ENCODE measurements around the gene NXPE3. TPM values are rescaled to one million over a fixed set of nuclear protein-coding genes. Genes with fewer than 3 reads are reported as not detected.

The NXPE3 gene
- total RNA-seq, 2 donors from 2014 or later = 22.9 to 49.8 TPM

GRCh38 chr3:101827211-101828174 is 48.5 kb downstream of the NXPE3 start:
- Histone ChIP-seq H3K27me3 (no peaks in the 10 kb centered on the region), H3K4me3 (peak overlapping the region; percentile 51 to 62), H3K4me1 (peaks cover 0 to 34% of the 10 kb centered on the region in 2 donors), H3K27ac (peak overlapping the region; percentile 87 to 92), H3K36me3 (no peaks in the 10 kb centered on the region), H3K9me3 (no peaks in the 10 kb centered on the region)
- DNase-seq (ENCODE audit: low spot score) = peak; percentile 83
- TF ChIP-seq CTCF (IDR thresholded peaks at IDR 0.05) = no peak

- H3K27ac ChIP-seq = peak overlapping the region; percentile 87 to 92
- H3K4me1 ChIP-seq = peaks cover 0 to 34% of the 10 kb centered on the region in 2 donors
- H3K27me3 ChIP-seq = no peaks in the 10 kb centered on the region
- no peak for DNase-seq (ENCODE audit: low spot score)
- H3K9me3 ChIP-seq = no peaks in the 10 kb centered on the region
- H3K4me3 ChIP-seq = peak overlapping the region; percentile 51 to 62
- no peak for TF ChIP-seq CTCF (IDR thresholded peaks at IDR 0.05)
- no peaks in the 10 kb centered on the region for H3K36me3 ChIP-seq
Measured at GRCh38 chr3:101828276-101828675, 49.3 kb downstream of the NXPE3 start.

- H3K27me3 ChIP-seq = no peaks in the 10 kb centered on the region
- H3K9me3 ChIP-seq = no peaks in the 10 kb centered on the region
- TF ChIP-seq CTCF (IDR thresholded peaks at IDR 0.05) = no peak
- no peaks in the 10 kb centered on the region for H3K36me3 ChIP-seq
- DNase-seq (ENCODE audit: low spot score) = peak; percentile 88
- H3K27ac ChIP-seq = peak overlapping the region; percentile 87 to 92
- H3K4me3 ChIP-seq = peak overlapping the region; percentile 51 to 62
- peaks cover 0 to 34% of the 10 kb centered on the region in 2 donors for H3K4me1 ChIP-seq
Measured at GRCh38 chr3:101828691-101829436, 49.9 kb downstream of the NXPE3 start.

- Histone ChIP-seq H3K4me1 (peaks cover 0 to 34% of the 10 kb centered on the region in 2 donors), H3K36me3 (no peaks in the 10 kb centered on the region), H3K4me3 (peak overlapping the region in 1 of 2 donors; percentile 12), H3K9me3 (no peaks in the 10 kb centered on the region), H3K27ac (peak overlapping the region; percentile 87 to 92), H3K27me3 (no peaks in the 10 kb centered on the region)
- no peak for DNase-seq (ENCODE audit: low spot score)
- TF ChIP-seq CTCF (IDR thresholded peaks at IDR 0.05) = no peak
Measured at GRCh38 chr3:101829437-101829830, 50.4 kb downstream of the NXPE3 start.

GRCh38 chr3:101829874-101830273 is 50.9 kb downstream of the NXPE3 start:
- Histone ChIP-seq H3K9me3 (no peaks in the 10 kb centered on the region), H3K27me3 (no peaks in the 10 kb centered on the region), H3K36me3 (no peaks in the 10 kb centered on the region), H3K4me1 (peaks cover 0 to 34% of the 10 kb centered on the region in 2 donors), H3K4me3 (no peak overlapping the region), H3K27ac (peak overlapping the region; percentile 87 to 92)
- no peak for TF ChIP-seq CTCF (IDR thresholded peaks at IDR 0.05)
- DNase-seq (ENCODE audit: low spot score) = no peak
